ENCODE measurements around the gene FOSL2.
A peak's percentile ranks its signal among the peaks of the same experiment; 100 is the strongest.

The FOSL2 gene

DNA sequence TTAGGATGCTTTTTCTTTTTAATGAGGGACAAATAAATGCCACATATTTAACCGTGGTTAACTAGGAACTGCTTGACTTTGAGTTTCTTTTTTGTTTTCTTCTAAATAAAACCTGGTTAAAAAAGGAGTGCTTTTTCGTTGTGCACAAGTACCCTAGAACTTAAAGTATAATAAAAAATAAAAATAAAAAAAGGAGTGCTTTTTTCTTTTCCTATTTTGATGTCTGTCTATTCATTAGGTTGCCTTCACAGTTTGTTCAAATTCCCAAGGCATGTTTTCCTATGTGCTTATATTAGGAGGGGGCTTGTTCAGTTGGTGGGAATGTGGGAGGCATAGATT lies 4.4 kb downstream of the FOSL2 start:
- DNase-seq: no peak

DNA sequence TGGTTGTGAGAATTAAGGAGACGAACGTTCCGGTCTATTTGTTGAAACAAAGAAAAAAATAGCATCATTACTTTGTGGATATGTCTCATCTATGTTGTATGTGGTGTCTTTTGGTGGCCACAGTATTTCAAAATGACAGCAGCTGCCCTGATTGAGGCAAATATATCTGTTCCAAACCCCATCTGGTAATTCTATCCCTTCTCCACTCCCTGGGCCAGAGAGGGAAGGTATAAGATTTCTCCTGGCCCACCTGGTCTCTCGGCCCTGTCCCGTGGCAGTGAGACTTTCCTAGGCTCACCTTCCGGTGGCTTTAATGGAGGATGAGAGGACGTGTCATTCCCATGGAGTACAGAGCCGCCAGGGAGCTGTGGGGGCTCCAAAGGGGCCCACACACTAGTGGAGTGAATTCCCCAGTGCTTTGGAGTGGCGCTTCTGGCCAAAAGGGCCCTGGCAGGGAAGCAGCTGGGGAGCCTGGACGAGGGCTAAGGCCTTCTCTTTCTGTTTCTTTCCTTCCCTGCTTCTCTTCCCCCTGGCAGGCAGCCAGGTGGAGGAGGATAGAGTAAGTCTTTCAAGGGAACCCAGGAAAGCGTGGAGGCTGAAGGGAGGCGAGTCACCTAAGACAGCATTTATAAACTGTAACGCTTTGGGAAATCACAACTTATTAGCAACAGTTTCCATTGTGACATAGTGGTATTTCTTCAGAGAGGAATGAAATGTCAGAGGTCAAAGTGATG lies 5.6 kb downstream of the FOSL2 start:
- DNase-seq: no peak

DNA sequence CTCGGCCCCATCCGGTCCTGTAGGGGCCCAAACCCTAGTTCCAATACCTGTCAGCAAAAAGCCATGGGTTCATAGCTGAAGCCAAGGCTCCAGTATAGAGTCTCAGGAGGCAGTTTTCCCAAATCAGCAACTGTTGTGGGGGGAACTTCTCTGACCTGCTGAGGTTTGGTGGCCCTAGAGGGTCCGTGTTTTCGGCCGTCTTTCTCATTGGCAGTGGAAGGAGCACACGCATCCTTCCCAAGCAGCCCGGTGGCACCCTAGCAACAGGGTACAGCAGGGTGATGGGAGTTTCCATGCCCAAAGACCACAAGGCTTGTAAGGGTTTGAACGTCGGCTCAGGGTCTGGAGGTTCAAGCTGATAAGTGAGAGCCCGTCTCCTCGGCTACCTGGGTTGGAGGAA lies 6.6 kb downstream of the FOSL2 start:
- no peak for DNase-seq

DNA sequence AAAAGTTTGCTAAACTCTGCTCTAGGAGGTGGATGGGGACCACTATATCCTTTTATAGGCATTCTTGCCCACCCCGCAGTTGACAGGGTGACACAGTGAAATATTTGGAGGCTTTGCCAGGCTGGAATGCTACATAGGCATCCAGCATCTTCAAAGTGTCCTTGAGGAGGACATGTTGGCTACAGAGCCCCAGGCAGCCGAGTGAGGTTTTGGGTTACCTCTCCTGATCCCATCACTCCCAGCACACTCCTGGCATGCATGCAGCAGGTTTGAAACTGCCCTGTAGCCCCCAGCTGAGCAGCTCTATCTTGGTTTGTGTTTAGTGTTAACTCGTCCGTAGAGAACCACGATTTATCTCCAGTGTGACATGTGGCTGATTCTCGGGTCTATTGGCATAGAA lies 7.3 kb downstream of the FOSL2 start:
- DNase-seq: no peak

DNA sequence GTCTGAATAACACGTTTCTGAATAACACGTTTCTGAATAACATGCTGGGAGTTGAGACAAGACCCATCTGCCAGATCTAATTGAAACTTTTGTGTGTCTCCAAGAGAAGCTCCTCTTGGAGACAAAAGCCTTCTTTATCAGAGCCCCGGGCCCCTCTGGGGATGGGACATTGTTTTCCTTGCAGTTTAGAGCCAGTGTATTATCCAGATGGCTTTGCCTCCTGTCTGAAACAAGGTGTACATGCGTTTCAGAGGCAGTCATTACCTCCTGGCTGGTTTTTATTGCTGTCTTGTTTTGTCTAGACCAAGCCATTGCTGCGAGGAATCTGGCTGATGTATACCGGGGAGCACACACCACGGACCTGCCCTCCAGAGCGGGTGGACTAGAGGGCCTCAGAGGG lies 7.8 kb downstream of the FOSL2 start:
- DNase-seq: no peak

DNA sequence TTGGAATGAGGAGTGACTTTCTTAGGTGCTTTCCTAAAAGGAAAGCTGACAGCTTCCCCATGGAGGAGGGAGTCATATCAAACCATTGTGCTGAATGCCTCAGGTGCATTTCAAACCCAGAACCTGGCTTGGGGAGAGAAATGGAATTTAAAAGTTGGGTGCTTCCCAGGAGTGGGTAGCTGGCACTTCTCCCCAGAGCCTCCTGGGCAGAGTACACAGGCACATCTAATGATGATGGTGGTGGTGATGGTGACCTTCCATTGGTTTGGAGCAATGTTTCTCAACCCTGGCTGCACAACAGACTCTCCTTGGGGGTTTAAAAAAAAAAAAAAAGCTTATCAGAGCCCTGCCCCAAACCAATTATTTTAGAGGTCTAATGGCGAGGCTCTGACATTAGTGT lies 8.3 kb downstream of the FOSL2 start:
- DNase-seq: no peak

DNA sequence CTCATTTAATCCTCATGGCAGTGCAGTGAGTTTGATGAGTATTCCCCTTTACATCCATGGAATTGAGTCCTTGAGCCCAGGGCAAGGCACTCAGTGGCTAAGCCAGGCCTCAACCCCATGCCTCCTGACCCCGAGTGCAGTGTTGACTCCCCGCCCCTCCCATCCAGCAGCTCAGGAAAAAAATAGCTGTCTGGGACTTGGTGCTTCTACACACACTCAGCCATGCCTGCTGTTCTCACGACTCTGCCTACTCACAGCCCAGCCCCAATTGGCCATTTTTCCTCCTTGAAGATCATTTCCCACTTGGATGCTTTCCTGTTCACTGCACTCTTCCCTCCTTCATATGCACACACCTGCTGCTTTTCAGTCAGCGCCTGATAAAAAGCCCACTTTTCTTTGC lies 8.8 kb downstream of the FOSL2 start:
- DNase-seq: no peak

DNA sequence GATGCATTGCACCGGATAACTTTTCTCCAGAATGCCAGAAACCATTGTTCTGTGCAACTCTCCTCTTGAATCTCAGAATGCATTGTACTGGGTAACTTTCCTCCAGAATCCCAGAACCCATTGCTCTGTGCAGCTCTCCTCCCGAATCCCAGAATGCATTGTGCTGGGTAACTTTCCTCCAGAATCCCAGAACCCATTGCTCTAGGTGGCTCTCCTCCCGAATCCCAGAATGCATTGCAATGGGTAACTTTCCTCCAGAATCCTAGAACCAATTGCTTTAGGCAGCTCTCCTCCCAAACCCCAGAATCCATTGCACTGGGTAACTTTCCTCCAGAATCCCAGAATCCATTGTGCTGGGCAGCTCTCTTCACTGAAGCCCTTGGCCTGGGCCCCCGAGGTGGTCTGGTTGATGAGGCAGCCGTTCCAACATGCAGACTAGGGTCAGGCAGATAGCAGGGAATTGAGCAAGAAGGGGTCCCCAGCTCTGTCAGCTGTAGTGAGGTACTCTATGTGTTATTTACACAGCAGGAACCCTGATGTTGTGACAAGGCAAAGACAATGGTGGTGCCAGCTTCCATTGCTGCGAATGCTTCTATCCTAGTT lies 9.4 kb downstream of the FOSL2 start:
- no peak for DNase-seq

DNA sequence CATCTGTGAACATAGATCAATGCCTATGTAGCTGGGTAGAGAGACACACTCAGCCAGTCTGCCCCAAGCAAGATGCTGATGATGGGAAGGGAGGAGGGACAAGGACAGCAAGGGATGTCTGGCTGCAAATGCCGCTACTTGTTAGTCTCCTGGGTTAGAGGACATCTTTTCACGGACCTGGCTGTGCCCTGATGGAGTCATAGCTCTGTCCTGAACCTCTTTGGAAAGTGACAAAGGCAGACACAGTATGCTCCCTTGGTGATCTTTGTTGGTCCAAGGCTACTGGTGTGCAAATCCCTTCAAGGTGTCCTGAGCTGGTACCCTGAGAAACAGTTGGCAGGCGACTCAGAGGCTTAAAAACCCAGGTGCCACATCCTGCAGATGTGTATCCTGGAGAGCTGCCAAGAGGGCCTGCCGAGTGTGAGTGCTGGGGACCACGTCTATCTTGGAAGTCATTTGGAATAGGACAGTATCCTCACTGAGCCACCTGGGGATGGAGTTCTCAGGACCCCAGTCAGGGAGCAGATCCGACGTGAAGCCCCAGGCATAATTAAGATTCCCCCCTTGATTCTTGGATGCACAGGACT lies 10.8 kb downstream of the FOSL2 start:
- peak; percentile 33 for DNase-seq

DNA sequence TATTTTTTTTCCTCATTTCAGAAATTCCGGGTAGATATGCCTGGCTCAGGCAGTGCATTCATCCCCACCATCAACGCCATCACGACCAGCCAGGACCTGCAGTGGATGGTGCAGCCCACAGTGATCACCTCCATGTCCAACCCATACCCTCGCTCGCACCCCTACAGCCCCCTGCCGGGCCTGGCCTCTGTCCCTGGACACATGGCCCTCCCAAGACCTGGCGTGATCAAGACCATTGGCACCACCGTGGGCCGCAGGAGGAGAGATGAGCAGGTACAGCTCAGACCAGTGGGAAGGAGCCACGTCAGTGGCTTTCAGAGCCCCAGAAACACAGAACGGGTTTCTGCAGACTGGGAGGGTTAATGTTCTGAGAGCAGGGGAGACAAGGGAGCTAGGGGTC lies 11.4 kb downstream of the FOSL2 start:
- no peak for DNase-seq

DNA sequence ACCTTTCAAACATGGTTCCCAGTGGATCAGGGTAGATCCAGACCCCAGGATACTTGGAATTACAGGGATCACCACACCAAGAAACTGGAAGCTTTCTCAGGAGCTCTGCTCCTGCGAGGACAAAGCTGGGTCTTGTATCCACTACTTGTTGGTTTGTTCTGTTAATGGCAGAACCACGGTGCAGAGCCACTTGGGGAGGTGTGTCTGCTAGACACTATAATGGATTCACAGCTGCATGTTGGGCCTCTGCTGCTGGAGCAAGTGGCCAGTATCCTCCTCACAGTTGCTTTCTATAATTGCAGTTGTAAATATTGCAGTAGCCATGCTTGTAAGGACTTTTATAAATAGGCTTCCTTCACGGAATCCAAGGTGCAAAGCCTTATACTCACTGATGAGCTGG lies 12.9 kb downstream of the FOSL2 start:
- DNase-seq: no peak

DNA sequence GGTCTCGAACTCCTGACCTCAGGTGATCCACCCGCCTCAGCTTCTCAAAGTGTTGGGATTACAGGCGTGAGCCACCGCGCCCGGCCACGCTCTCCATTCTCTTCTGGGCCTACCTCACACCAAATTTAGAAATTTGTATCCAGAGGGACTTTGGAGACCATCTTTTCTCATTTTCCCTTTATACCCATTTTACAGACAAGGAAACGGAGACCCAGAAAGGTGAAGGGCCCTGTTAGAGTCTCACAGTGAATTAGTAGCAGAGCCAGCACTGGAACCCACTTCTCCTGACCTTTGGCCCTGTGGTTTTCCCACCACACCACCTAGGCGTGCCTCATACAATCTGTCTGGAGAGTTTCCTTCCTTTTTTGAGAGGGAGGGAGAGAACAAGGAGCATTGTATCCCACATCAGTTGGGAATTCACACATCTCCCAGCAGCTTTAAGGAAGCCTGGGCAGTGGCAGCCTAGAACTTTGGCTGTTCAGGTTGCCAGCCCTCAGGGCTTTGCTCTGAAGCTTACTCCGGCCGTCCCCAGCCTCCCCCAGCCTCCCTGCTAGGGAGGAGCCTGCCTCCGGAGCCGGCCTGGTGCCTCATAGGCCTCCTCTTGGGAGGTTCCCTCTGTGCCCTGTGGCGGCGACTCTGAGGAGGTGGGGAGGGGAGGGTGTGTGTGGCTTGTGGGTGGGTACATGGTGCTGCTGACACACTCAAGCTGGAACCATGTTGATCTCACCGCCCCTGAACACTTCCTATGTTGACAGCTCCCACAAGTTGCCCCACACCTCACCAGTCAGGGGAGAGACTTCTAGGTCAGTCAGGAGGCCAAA lies 13.8 kb downstream of the FOSL2 start:
- peak; percentile 80 for DNase-seq

DNA sequence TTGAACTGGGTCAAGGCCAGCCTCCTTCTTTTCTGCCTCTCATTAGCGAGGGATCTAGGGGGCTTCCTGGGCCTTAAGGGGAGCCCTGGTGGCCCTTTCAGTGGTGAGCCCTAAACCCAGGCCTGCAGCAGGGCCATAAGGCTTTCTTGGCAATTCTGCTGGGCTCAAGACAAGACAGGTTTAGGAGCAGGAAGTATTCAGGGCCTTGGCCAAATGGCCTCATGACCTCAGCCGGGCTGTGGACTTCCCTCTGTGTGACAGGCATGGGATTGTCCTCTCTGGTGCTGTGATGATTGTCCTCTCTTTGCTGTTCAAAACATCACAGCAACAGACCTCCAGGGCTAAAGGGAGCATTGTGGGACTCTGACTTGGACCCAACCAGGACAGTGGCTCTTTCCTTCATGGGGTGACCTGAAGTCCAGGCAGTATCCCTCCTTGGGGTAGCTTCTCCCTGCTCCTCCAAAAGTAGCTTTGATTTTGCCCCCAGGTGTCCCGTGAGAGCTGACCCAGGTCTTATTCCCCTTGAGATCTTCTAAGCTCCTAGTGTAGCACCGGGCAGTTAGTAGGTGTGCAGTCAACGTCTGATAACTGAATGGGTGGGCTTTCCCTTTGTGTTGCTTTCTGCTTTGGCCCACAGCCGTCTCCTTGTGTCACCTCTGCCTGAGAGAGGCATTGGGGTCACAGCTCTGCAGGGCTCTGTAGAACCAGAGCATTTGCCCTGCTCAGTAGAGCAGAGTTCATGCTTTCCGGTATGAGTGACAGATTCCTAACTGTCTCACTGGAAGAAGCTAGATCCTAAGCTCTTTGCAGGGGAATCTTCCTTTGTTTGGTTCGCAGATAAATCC lies 14.7 kb downstream of the FOSL2 start:
- no peak for DNase-seq

DNA sequence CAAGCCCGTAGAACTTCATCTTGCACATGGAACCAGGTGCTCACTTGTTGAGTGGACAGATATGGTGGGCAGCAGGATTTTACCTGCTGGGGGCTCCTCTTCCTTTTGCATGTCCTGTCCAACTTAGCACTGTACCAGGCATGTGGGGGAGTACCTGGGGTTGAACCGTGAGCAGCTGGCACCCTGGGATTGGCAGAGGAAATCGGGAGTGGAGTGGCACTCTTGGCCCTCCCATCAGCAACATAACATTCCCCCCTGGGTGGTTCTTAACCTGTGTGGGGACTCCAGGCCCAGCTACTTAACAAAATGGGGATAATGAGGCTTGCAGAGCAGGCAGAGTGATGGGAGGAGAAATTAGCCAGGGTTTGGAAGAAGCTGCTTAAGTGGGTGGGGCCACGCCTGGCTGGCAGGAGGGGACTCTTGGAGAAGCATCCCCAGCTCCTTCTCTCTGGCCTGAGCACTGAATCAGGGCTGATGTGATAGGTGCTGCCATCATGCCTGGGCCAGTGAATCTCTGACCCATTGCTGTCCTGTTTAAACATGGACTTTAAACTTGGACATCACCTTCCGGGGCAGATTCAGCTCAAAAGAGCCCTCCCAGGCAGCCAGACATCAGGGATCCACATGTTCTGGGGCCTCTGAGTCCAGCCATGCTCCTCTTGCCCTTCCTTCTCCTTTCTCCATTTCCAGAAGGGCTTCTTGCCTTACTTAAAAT lies 15.5 kb downstream of the FOSL2 start:
- no peak for DNase-seq

DNA sequence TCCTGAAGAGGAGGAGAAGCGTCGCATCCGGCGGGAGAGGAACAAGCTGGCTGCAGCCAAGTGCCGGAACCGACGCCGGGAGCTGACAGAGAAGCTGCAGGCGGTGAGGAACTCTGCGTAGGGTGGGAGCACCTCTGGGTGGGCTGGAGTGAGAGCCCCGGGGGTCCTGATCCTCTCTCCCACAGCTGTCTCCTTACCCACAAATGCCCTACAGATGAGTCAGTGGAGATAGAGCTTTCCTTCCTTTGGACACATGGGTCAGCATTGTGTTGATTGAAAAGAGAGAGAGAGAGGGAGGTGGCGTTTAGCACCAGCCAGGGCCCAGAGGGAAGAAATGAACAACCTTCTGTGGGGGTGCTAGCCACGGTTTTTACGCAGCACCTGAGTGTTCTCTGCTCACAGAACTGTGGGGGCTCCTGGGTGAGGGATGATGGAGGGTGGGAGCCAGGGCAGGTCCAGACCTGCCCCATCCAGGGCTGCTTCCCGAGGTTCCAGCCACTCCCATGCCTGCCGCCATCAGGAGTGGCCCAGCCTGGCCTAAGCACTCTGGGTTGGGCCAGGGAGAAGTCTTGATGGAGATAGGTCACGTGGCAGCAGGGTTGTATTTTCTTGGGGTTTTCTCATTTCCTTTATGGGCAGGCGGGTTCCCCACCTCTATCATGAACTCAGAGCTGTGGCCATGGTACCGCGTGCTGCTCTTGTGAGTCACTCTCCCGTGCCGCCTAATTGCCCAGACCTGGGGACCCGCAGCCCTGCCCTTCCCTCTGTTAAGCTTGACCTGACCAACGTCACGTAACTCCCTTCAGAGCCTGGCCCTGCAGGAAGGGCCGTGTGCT lies 16.3 kb downstream of the FOSL2 start:
- DNase-seq: peak; percentile 84

DNA sequence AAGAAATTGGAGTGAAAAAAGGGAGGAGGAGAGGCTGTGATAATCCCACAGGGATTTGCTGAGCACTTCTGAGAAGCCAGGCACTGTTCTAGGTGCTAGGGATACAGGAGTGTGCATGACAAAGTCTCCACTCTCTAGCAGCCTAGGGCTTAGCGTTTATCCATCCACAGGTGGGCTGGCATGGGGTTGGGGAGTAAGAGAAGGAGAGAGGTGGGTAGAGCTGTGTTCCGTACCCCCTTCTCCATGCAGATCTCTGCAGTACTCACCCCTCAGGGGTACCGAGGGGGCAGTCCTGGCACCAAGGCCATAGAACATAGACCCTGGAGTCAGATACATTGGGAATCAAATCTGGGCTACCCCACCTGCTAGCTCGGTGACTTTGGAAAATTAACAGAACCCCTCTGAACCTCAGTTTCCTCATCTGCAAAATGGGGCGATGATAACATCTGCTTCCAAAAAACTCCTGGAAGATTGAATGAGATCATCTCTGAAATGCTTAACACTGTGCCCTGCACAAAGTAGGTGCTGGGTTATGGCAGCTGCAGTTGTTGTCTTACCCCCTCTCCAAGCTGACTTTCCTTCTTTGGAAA lies 18.6 kb downstream of the FOSL2 start:
- no peak for DNase-seq

DNA sequence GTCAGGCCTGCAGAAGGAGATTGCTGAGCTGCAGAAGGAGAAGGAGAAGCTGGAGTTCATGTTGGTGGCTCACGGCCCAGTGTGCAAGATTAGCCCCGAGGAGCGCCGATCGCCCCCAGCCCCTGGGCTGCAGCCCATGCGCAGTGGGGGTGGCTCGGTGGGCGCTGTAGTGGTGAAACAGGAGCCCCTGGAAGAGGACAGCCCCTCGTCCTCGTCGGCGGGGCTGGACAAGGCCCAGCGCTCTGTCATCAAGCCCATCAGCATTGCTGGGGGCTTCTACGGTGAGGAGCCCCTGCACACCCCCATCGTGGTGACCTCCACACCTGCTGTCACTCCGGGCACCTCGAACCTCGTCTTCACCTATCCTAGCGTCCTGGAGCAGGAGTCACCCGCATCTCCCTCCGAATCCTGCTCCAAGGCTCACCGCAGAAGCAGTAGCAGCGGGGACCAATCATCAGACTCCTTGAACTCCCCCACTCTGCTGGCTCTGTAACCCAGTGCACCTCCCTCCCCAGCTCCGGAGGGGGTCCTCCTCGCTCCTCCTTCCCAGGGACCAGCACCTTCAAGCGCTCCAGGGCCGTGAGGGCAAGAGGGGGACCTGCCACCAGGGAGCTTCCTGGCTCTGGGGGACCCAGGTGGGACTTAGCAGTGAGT lies 19.4 kb downstream of the FOSL2 start:
- DNase-seq: no peak

DNA sequence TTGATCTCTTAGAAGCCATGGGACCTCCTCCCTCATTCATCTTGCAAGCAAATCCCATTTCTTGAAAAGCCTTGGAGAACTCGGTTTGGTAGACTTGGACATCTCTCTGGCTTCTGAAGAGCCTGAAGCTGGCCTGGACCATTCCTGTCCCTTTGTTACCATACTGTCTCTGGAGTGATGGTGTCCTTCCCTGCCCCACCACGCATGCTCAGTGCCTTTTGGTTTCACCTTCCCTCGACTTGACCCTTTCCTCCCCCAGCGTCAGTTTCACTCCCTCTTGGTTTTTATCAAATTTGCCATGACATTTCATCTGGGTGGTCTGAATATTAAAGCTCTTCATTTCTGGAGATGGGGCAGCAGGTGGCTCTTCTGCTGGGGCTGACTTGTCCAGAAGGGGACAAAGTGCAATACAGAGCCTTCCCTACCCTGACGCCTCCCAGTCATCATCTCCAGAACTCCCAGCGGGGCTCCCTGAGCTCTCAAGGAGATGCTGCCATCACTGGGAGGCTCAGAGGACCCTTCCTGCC lies 20.0 kb downstream of the FOSL2 start:
- DNase-seq: no peak

DNA sequence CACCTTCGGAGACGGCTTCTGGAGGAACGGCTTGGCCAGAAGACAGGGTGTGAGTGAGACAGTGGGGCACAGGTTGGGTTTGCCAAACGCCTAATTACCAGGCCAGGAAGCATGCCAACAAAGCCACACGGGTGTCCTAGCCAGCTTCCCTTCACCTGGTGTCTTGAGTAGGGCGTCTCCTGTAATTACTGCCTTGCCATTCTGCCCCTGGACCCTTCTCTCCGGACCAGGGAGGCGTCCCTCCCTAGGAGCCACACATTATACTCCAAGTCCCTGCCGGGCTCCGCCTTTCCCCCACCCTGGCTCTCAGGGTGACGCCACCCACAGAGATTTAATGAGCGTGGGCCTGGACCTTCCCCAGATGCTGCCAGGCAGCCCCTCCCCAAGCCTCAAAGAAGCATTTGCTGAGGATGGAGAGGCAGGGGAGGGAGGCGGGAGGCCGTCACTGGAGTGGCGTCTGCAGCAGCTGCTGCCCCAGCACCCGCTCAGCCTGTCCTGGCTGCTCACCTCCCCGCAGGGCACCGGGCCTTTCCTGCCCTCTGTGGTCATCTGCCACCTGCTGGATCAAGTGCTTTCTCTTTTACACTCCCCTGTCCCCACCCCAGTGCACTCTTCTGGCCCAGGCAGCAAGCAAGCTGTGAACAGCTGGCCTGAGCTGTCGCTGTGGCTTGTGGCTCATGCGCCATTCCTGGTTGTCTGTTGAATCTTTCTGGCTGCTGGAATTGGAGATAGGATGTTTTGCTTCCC lies 20.7 kb downstream of the FOSL2 start:
- DNase-seq: no peak
